GM19468 (cell line): ENCODE results near the gene P3H2.

Source experiments
- ATAC-seq: cut with Tn5 transposase; IDR thresholded peaks from one replicate; pipeline ENCODE4 v1.9.1; 2021; ENCODE audit warnings: mild to moderate bottlenecking, moderate library complexity, moderate number of reproducible peaks; ENCODE audit not compliant: unreplicated experiment; ENCODE audit errors: extremely low read depth

The P3H2 gene

GRCh38 chr3:190059242-190059590 lies 61.5 kb downstream of the P3H2 start:
- no peak for ATAC-seq

- ATAC-seq, result no peak
Observed at GRCh38 chr3:190058521-190059241, 62.0 kb downstream of the P3H2 start.

GRCh38 chr3:190056742-190057141 lies 64.0 kb downstream of the P3H2 start:
- ATAC-seq, result no peak

- ATAC-seq, result no peak
Observed at GRCh38 chr3:190055773-190056172, 64.9 kb downstream of the P3H2 start.

- no peak for ATAC-seq
Observed at GRCh38 chr3:190053919-190054672, 66.6 kb downstream of the P3H2 start.

- no peak for ATAC-seq
Observed at GRCh38 chr3:190051641-190052040, 69.1 kb downstream of the P3H2 start.

GRCh38 chr3:190048932-190049441 lies 71.7 kb downstream of the P3H2 start:
- no peak for ATAC-seq

- ATAC-seq, result no peak
Observed at GRCh38 chr3:190044974-190045373, 75.7 kb downstream of the P3H2 start.

GRCh38 chr3:190044142-190044541 lies 76.6 kb downstream of the P3H2 start:
- ATAC-seq, result no peak

GRCh38 chr3:190043741-190044140 lies 77.0 kb downstream of the P3H2 start:
- ATAC-seq, result no peak

GRCh38 chr3:190042558-190042957 lies 78.1 kb downstream of the P3H2 start:
- no peak for ATAC-seq

GRCh38 chr3:190041333-190042041 lies 79.2 kb downstream of the P3H2 start:
- no peak for ATAC-seq

GRCh38 chr3:190040145-190040544 lies 80.6 kb downstream of the P3H2 start:
- no peak for ATAC-seq

GRCh38 chr3:190038050-190038933 lies 82.4 kb downstream of the P3H2 start:
- no peak for ATAC-seq

GRCh38 chr3:190036631-190037030 lies 84.1 kb downstream of the P3H2 start:
- no peak for ATAC-seq

GRCh38 chr3:190034446-190034845 lies 86.3 kb downstream of the P3H2 start:
- no peak for ATAC-seq

GRCh38 chr3:190032923-190033322 lies 87.8 kb downstream of the P3H2 start:
- no peak for ATAC-seq

GRCh38 chr3:190031887-190032752 lies 88.6 kb downstream of the P3H2 start:
- ATAC-seq, result no peak

- ATAC-seq, result no peak
Observed at GRCh38 chr3:190027116-190027515, 93.6 kb downstream of the P3H2 start.
